Calu3 (cell line): ENCODE measurements around the gene PPHLN1. TPM values are rescaled to one million over a fixed set of nuclear protein-coding genes. Genes with fewer than 3 reads are reported as not detected.
"Not testable (repeated sequence)": the region's sequence is repeated elsewhere in the genome, so short reads cannot be mapped to it uniquely, and the experiment has no call there.

Experiments used
- BruUV-seq: library from RNA; stranded (reverse); fragments of 400-500 nt; replicated peaks from 2 replicates; lab custom pipeline; 2021; lab: Mats Ljungman, UMichigan
- CTCF ChIA-PET: fragments of 300-600 bp; sonication (Branson Sonifier 250); formaldehyde crosslinking; loops from one replicate; lab custom pipeline; 2022; ENCODE audit warnings: antibody characterized with exemption; lab: Charles Lee
- DNase-seq: peaks from one replicate; pipeline ENCODE4 v3.0.0; 2022
- H3K27ac Mint-ChIP-seq: one replicate; pipeline ENCODE4 v1.8.0; 2022; ENCODE audit warnings: mixed read lengths; ENCODE audit not compliant: unreplicated experiment
- H3K27me3 Mint-ChIP-seq: one replicate; pipeline ENCODE4 v1.8.0; 2022; ENCODE audit warnings: mixed read lengths; ENCODE audit not compliant: unreplicated experiment
- H3K36me3 Mint-ChIP-seq: one replicate; pipeline ENCODE4 v1.8.0; 2022; ENCODE audit warnings: mild to moderate bottlenecking, moderate library complexity, mixed read lengths; ENCODE audit not compliant: insufficient read depth, unreplicated experiment
- H3K4me1 Mint-ChIP-seq: one replicate; pipeline ENCODE4 v1.8.0; 2022; ENCODE audit warnings: mild to moderate bottlenecking, low read depth, mixed read lengths; ENCODE audit not compliant: unreplicated experiment
- H3K4me3 Mint-ChIP-seq: one replicate; pipeline ENCODE4 v1.8.0; 2022; ENCODE audit warnings: mild to moderate bottlenecking, low read depth, moderate library complexity, mixed read lengths; ENCODE audit not compliant: unreplicated experiment
- H3K9me3 Mint-ChIP-seq: one replicate; pipeline ENCODE4 v1.8.0; 2022; ENCODE audit warnings: low read depth, mixed read lengths; ENCODE audit not compliant: unreplicated experiment
- CTCF ChIP-seq: fragments of 200-600 bp; IDR thresholded peaks from one replicate; pipeline ENCODE4 v1.8.0; 2022; ENCODE audit warnings: antibody characterized with exemption; ENCODE audit not compliant: unreplicated experiment
- intact Hi-C: fragments of 100-400 bp; cut with micrococcal nuclease; formaldehyde crosslinking; loops from one replicate; pipeline ENCODE4 v1.10.0; 2022; ENCODE audit not compliant: unreplicated experiment
- total RNA-seq: library from RNA; stranded (reverse); gene quantifications from 2 replicates; pipeline ENCODE4 v1.2.3, GENCODE V29; 2022

Gene PPHLN1
- total RNA-seq, 1 experiment from 2014 or later, result 41.5 TPM

- CTCF ChIA-PET, result no interaction called here
- H3K4me3 Mint-ChIP-seq, result no peak overlapping the region
- no peak overlapping the region for H3K27ac Mint-ChIP-seq
- no peak for TF ChIP-seq CTCF
- no TSS peak for BruUV-seq
- peaks cover 4% of the 10 kb centered on the region for H3K36me3 Mint-ChIP-seq
- H3K4me1 Mint-ChIP-seq, result peaks cover 6% of the 10 kb centered on the region
- intact Hi-C loops, result no loop called here
- H3K9me3 Mint-ChIP-seq, result no peaks in the 10 kb centered on the region
- H3K27me3 Mint-ChIP-seq, result no peaks in the 10 kb centered on the region
- no peak for DNase-seq
Measured at GRCh38 chr12:42386308-42386707, 60.3 kb downstream of the PPHLN1 start.

- H3K4me1 Mint-ChIP-seq, BruUV-seq, H3K27ac Mint-ChIP-seq, H3K36me3 Mint-ChIP-seq, H3K27me3 Mint-ChIP-seq, intact Hi-C loops, H3K4me3 Mint-ChIP-seq, DNase-seq, H3K9me3 Mint-ChIP-seq, CTCF ChIA-PET: not testable (repeated sequence)
Measured at GRCh38 chr12:42388086-42388485, 62.1 kb downstream of the PPHLN1 start.

- CTCF ChIA-PET, result no interaction called here
- Mint-ChIP-seq H3K27ac (no peak overlapping the region), H3K4me1 (no peaks in the 10 kb centered on the region), H3K4me3 (no peak overlapping the region), H3K27me3 (no peaks in the 10 kb centered on the region), H3K36me3 (peaks cover 4% of the 10 kb centered on the region), H3K9me3 (no peaks in the 10 kb centered on the region)
- no TSS peak for BruUV-seq
- TF ChIP-seq CTCF, result no peak
- DNase-seq, result no peak
- intact Hi-C loops, result no loop called here
Measured at GRCh38 chr12:42394429-42394828, 68.5 kb downstream of the PPHLN1 start.

GRCh38 chr12:42396473-42397259 is 70.7 kb downstream of the PPHLN1 start:
- no peak for DNase-seq
- TF ChIP-seq CTCF, result no peak
- Mint-ChIP-seq H3K4me1 (no peaks in the 10 kb centered on the region), H3K9me3 (no peaks in the 10 kb centered on the region), H3K27ac (no peak overlapping the region), H3K27me3 (no peaks in the 10 kb centered on the region), H3K36me3 (no peaks in the 10 kb centered on the region), H3K4me3 (no peak overlapping the region)
- BruUV-seq, result no TSS peak
- intact Hi-C loops, result no loop called here
- CTCF ChIA-PET, result no interaction called here

GRCh38 chr12:42402821-42403411 is 76.9 kb downstream of the PPHLN1 start:
- intact Hi-C loops, result no loop called here
- no TSS peak for BruUV-seq
- H3K9me3 Mint-ChIP-seq, result no peaks in the 10 kb centered on the region
- CTCF ChIA-PET, result no interaction called here
- peaks cover 3% of the 10 kb centered on the region for H3K36me3 Mint-ChIP-seq
- H3K4me3 Mint-ChIP-seq, result no peak overlapping the region
- no peak for TF ChIP-seq CTCF
- DNase-seq, result no peak
- no peaks in the 10 kb centered on the region for H3K4me1 Mint-ChIP-seq
- H3K27me3 Mint-ChIP-seq, result no peaks in the 10 kb centered on the region
- H3K27ac Mint-ChIP-seq, result no peak overlapping the region
